Activated CD4-positive, alpha-beta T cell treated with anti-CD3 and anti-CD28 coated beads, Interleukin-2, amount 50 U/mL, for 1 hour (primary cell): ENCODE results near the gene RNF8.

Experiments
- DNase-seq: peaks from one replicate; pipeline ENCODE4 v3.0.0-alpha.2; 2020

The RNF8 gene

GRCh38 chr6:37362101-37362828 lies 8.5 kb downstream of the RNF8 start:
- DNase-seq: no peak

- no peak for DNase-seq
These were observed 12.0 kb downstream of the RNF8 start for GRCh38 chr6:37365791-37366190.

GRCh38 chr6:37366910-37367309 lies 13.1 kb downstream of the RNF8 start:
- DNase-seq: no peak

- no peak for DNase-seq
These were observed 15.2 kb downstream of the RNF8 start for GRCh38 chr6:37368961-37369320.

- no peak for DNase-seq
These were observed 15.8 kb downstream of the RNF8 start for GRCh38 chr6:37369321-37370201.

- DNase-seq: no peak
These were observed 17.6 kb downstream of the RNF8 start for GRCh38 chr6:37371154-37372083.

GRCh38 chr6:37372116-37372515 lies 18.3 kb downstream of the RNF8 start:
- no peak for DNase-seq

GRCh38 chr6:37373822-37374471 lies 20.2 kb downstream of the RNF8 start:
- DNase-seq: no peak

GRCh38 chr6:37375376-37375775 lies 21.6 kb downstream of the RNF8 start:
- DNase-seq: no peak

- no peak for DNase-seq
These were observed 22.4 kb downstream of the RNF8 start for GRCh38 chr6:37376078-37376743.

GRCh38 chr6:37381579-37381978 lies 27.8 kb downstream of the RNF8 start:
- DNase-seq: no peak

GRCh38 chr6:37382994-37383765 lies 29.4 kb downstream of the RNF8 start:
- DNase-seq: no peak

- DNase-seq: no peak
These were observed 34.8 kb downstream of the RNF8 start for GRCh38 chr6:37388578-37388977.

- no peak for DNase-seq
These were observed 36.1 kb downstream of the RNF8 start for GRCh38 chr6:37389857-37390256.

- DNase-seq: no peak
These were observed 37.3 kb downstream of the RNF8 start for GRCh38 chr6:37391120-37391519.

GRCh38 chr6:37392821-37393220 lies 39.0 kb downstream of the RNF8 start:
- DNase-seq: no peak

GRCh38 chr6:37393381-37393929 lies 39.7 kb downstream of the RNF8 start:
- DNase-seq: no peak

- DNase-seq: no peak
These were observed 42.9 kb downstream of the RNF8 start for GRCh38 chr6:37396571-37397180.

- no peak for DNase-seq
These were observed 45.3 kb downstream of the RNF8 start for GRCh38 chr6:37399131-37399530.

- no peak for DNase-seq
These were observed 46.2 kb downstream of the RNF8 start for GRCh38 chr6:37399795-37400490.
